WTC11 (cell line): ENCODE data around the gene MUC12. TPM values are rescaled to one million over a fixed set of nuclear protein-coding genes. Genes with fewer than 3 reads are reported as not detected.

ENCODE experiments used
- ATAC-seq: fragments of 200-7000 bp; cut with Tn5 transposase; 2 replicates; pipeline ENCODE4 v1.10.0; 2021; ENCODE audit warnings: mild to moderate bottlenecking, moderate library complexity
- CTCF ChIA-PET: fragments of 300-600 bp; sonication (Branson Sonifier 250); formaldehyde crosslinking; loops from one replicate; lab custom pipeline; 2021; ENCODE audit warnings: antibody characterized with exemption; lab: Charles Lee
- POLR2A ChIA-PET: fragments of 350-600 bp; sonication (Branson Sonifier 250); formaldehyde crosslinking; loops from one replicate; lab custom pipeline; 2021; ENCODE audit warnings: antibody characterized with exemption; lab: Charles Lee
- DNase-seq: peaks from one replicate; pipeline ENCODE4 v3.0.0; 2021; ENCODE audit warnings: low spot score
- H3K27ac Mint-ChIP-seq: 2 replicates; pipeline ENCODE4 v1.8.0; 2021; ENCODE audit warnings: mixed read lengths
- H3K27me3 Mint-ChIP-seq: 2 replicates; pipeline ENCODE4 v1.8.0; 2021; ENCODE audit warnings: low read depth, mild to moderate bottlenecking, moderate library complexity, mixed read lengths
- H3K36me3 Mint-ChIP-seq: 2 replicates; pipeline ENCODE4 v1.8.0; 2021; ENCODE audit warnings: mixed read lengths
- H3K4me1 Mint-ChIP-seq: 2 replicates; pipeline ENCODE4 v1.8.0; 2022; ENCODE audit warnings: mixed read lengths
- H3K4me3 Mint-ChIP-seq: 2 replicates; pipeline ENCODE4 v1.8.0; 2021; ENCODE audit warnings: mild to moderate bottlenecking, moderate library complexity, mixed read lengths
- H3K9me3 Mint-ChIP-seq: 2 replicates; pipeline ENCODE4 v1.8.0; 2021; ENCODE audit warnings: mixed read lengths
- AR ChIP-seq: fragments of 250-450 bp; sonication (Bioruptor Pico); IDR thresholded peaks from 2 replicates; pipeline ENCODE4 v1.9.0; 2021; ENCODE audit warnings: mild to moderate bottlenecking
- ERG ChIP-seq: fragments of 250-450 bp; sonication (Bioruptor Pico); IDR thresholded peaks from 2 replicates; pipeline ENCODE4 v1.8.0; 2021; ENCODE audit warnings: mild to moderate bottlenecking
- ETV6 ChIP-seq: sonication (generic); formaldehyde crosslinking; IDR thresholded peaks from 2 replicates; pipeline ENCODE4 v1.8.1; 2022; ENCODE audit warnings: mild to moderate bottlenecking, missing genetic modification reagents
- HMGXB4 ChIP-seq: sonication (generic); formaldehyde crosslinking; IDR thresholded peaks from 2 replicates; pipeline ENCODE4 v1.8.1; 2023; ENCODE audit warnings: mild to moderate bottlenecking, moderate library complexity, missing genetic modification reagents
- PRDM15 ChIP-seq: sonication (generic); formaldehyde crosslinking; IDR thresholded peaks from 2 replicates; pipeline ENCODE4 v1.8.0; 2022; ENCODE audit warnings: missing genetic modification reagents
- PREB ChIP-seq: sonication (generic); formaldehyde crosslinking; IDR thresholded peaks from 2 replicates; pipeline ENCODE4 v1.8.1; 2022; ENCODE audit warnings: mild to moderate bottlenecking, missing genetic modification reagents, moderate library complexity, borderline replicate concordance
- SP1 ChIP-seq: sonication (generic); formaldehyde crosslinking; conservative IDR thresholded peaks from 2 replicates; pipeline ENCODE4 v1.8.1; 2022; ENCODE audit warnings: missing genetic modification reagents
- STAT6 ChIP-seq: sonication (generic); formaldehyde crosslinking; conservative IDR thresholded peaks from 2 replicates; pipeline ENCODE4 v1.8.1; 2023; ENCODE audit warnings: mild to moderate bottlenecking, low read depth, missing genetic modification reagents, moderate library complexity
- TP53 ChIP-seq: sonication (generic); formaldehyde crosslinking; IDR thresholded peaks from 2 replicates; pipeline ENCODE4 v1.8.1; 2023; ENCODE audit warnings: mild to moderate bottlenecking, missing genetic modification reagents
- ZNF121 ChIP-seq: sonication (generic); formaldehyde crosslinking; IDR thresholded peaks from 2 replicates; pipeline ENCODE4 v1.8.0; 2023; ENCODE audit warnings: missing genetic modification reagents
- ZNF532 ChIP-seq: fragments of 250-450 bp; sonication (Bioruptor Pico); IDR thresholded peaks from 2 replicates; pipeline ENCODE4 v1.9.0; 2021; ENCODE audit warnings: mild to moderate bottlenecking, borderline replicate concordance
- total RNA-seq: library from RNA; stranded (reverse); gene quantifications from 3 replicates; pipeline ENCODE4 v1.2.3, GENCODE V29; 2021

Gene MUC12
- total RNA-seq, 1 experiment from 2014 or later = 5.7 TPM

GRCh38 chr7:101023839-101024238, 54.5 kb downstream of the MUC12 start:
- Mint-ChIP-seq H3K9me3 (no peaks in the 10 kb centered on the region; the same call in 1 of the 2 replicates), H3K4me1 (peaks cover 3% of the 10 kb centered on the region), H3K27me3 (no peaks in the 10 kb centered on the region), H3K27ac (no peak overlapping the region), H3K4me3 (no peak overlapping the region), H3K36me3 (no peaks in the 10 kb centered on the region; the same call in 1 of the 2 replicates)
- POLR2A ChIA-PET = no interaction called here
- no peak for DNase-seq
- TF ChIP-seq PRDM15 (CRISPR knock-in tag) (no peak), ZNF532 (CRISPR knock-in tag) (no peak), HMGXB4 (CRISPR knock-in tag) (no peak), ERG (CRISPR knock-in tag) (no peak), SP1 (CRISPR knock-in tag) (no peak), TP53 (CRISPR knock-in tag) (no peak), AR (CRISPR knock-in tag) (no peak)
- no peak for ATAC-seq
- CTCF ChIA-PET = no interaction called here

- H3K4me1 Mint-ChIP-seq = no peaks in the 10 kb centered on the region
- no peaks in the 10 kb centered on the region for H3K36me3 Mint-ChIP-seq
- TF ChIP-seq HMGXB4 (CRISPR knock-in tag) (no peak), STAT6 (CRISPR knock-in tag) (no peak), PREB (CRISPR knock-in tag) (no peak), ETV6 (CRISPR knock-in tag) (0 out of 2 replicates have a peak, but pooled peaks have one; percentile 36), ZNF121 (peak; percentile 37; the same call in 1 of the 2 replicates)
- H3K27ac Mint-ChIP-seq = no peak overlapping the region
- ATAC-seq (peak; percentile 95), DNase-seq (peak; percentile 63)
- ChIA-PET CTCF (interaction anchor here (0.6 to 1.9 kb wide), 8 partner anchors 11 to 140 kb away, joined by 3 to 6 read pairs (median 4); partner anchors contain the start of gene MUC17), POLR2A (interaction anchor here (0.5 kb wide), 1 partner anchor 118 kb away, joined by 5 read pairs; no protein-coding TSS in a partner anchor)
- H3K9me3 Mint-ChIP-seq = no peaks in the 10 kb centered on the region
- peaks cover 3% of the 10 kb centered on the region; the same call in 1 of the 2 replicates for H3K27me3 Mint-ChIP-seq
- no peak overlapping the region for H3K4me3 Mint-ChIP-seq
Observed at GRCh38 chr7:101031082-101031481, 61.7 kb downstream of the MUC12 start.
